LoVo (cell line): Measurements from ENCODE around the gene MSRB1.
"Not testable (repeated sequence)": the region's sequence is repeated elsewhere in the genome, so short reads cannot be mapped to it uniquely, and the experiment has no call there.

Source experiments
- DNase-seq: peaks from one replicate; pipeline ENCODE4 v3.0.0-alpha.2; 2016; ENCODE audit warnings: low spot score

Gene MSRB1

DNA sequence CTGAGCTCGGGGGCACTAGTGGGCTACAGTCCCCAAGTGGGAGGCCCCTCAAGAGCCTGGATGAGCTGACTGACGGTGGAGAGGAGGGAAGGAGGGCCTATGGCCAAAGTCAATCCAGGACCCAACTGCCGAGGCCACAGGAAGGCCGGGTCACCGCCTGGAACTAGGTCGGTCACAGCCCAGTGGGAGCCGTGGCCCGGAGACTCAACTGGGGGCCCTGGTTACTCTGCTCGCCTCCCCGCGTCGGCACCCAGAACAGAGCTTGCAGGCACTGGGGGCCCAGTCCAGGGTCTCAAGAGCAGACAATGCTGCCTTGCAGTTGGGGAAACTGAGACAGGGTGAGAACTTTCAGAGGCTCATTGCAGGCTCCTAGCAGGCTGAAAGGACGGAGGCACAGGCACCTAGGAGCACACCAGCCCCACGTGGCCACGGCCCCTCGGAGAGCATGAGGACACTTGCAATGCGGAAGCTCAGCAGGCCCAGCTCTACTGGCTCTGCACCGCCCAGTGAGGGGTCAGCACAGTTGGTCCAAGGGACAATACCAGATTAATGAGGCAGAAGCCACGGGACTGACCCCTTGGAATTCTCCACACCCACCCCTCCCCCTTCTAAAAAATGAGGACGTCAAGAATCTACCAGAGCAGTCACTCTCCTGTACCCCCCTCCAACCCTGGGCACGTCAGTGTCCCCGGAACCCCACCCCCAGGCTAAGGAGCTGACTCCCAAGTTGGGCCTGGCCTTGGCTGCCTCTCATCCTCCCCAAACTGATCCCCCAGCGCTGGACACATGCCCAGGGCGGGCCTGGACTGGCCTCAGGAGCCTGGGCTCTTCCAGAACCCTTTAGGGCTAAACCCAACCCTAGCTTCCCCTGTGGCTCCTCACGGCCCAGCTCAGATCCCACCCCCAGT, 27.0 kb downstream of the MSRB1 start:
- DNase-seq = no peak

GRCh38 chr16:1914988-1915387, 28.0 kb downstream of the MSRB1 start:
- DNase-seq = no peak

DNA sequence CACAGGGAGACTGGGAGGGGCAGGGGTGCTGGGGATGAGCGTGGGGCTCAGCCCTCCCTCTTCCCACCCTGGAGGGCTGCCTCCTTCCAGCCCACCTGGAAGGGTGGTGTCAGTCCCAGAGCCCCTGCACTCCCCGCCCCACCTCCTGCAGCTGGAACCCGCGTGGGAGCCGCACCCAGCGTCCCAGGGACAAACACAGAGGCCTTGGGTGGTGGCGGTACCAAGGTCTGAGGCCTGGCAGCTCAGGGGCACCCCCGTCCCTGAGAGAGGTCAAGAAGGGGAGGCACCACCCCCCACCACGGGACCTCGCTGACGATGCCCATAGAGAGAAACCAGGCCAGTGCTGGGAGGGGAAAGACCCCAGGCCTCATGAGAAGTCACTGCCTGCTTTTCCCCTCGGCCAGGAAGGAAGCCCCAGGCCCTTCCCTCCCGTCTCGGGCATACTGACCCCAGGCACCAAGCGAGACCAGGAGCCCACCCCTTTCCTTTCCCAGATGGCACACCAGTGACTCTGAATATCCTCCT, 28.9 kb downstream of the MSRB1 start:
- DNase-seq = no peak

DNA sequence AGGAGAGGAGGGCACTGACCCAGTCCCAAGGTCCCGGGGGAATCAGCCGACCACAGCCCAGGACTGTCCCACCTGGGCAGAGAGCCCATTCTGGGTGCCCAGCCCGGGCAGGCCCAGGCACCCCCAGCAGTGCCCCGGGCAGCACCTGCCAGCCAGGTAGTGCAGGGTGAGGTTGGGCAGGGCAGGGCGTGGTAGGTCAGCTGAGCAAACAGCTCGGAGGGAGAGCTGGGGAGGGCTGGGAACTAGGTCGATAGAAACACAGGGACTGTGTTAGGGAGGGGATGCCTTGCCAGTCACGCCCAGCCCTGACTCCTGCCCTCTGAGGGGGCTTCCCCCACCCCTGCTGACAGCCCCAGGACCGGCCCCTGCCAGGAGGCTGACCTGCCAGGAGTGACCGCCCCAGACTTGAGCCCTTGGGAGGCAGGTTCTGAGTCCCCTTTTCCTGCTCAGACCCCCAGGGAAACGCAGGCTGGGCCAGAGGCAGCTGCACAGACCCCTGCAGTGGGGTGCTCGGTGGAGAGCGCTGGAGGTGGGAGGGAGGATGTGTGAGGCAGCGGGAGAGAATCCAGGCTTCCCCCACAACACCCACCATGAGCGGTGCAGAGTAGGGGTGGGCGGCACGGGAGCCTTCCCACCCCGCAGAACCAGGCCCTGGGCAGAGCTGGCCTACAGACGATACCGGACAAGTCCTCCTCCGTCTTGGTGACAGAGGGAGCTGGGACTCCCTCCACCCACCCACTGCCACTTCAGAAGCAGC, 29.5 kb downstream of the MSRB1 start:
- peak; percentile 73 for DNase-seq

DNA sequence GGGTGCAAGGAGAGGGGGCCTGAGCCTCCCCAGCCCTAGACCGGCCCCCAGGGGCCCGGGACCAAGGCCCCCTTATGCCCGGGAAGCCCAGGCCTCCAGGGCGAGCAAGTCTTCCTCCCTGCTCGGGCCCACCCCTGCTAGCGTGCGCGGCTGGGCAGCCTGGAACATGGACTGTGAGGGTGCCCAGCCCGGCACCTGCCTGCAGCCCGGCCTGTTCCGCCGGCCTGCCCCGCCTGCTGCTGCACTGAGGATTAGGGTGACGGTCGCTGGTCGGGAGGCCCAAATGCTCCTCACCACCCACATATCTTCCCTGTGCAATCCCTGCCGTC, 30.8 kb downstream of the MSRB1 start:
- DNase-seq = no peak

GRCh38 chr16:1911467-1912214, 31.4 kb downstream of the MSRB1 start:
- no peak for DNase-seq

- no peak for DNase-seq
Observed at GRCh38 chr16:1909561-1910231, 33.3 kb downstream of the MSRB1 start.

- DNase-seq = no peak
Observed at GRCh38 chr16:1908983-1909382, 34.0 kb downstream of the MSRB1 start.

- DNase-seq = no peak
Observed at GRCh38 chr16:1908184-1908583, 34.8 kb downstream of the MSRB1 start.

DNA sequence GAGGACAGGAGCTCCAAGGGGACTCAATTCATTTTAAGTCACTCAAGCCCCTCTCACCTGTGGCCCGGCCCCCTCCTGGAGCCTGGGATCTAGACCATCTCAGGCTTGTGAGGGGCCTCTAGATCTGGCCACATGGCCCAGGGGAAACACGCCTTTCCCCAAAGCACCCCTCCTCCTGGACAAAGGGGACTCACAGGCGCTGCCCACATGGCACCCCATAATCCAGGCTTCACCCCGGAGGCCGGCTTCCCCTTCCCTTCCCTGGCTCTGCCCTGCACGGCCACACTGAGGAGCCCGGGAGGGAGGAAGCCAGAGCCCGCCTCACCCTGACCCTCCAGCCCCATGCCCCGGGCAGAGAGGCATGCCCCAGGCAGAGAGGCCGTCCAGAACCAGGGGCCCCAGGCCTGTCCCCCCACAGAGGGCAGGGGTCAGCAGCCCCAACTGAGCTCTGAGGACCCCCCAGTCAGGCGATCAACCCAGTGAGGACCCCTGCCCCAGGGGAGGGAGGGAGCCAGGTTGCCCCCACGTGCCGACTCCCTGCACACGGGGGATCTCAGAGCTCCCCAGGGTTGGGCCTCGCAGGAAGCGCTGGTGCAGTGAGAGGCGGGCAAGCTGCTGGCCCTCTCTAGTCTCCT, 35.7 kb downstream of the MSRB1 start:
- no peak for DNase-seq

DNA sequence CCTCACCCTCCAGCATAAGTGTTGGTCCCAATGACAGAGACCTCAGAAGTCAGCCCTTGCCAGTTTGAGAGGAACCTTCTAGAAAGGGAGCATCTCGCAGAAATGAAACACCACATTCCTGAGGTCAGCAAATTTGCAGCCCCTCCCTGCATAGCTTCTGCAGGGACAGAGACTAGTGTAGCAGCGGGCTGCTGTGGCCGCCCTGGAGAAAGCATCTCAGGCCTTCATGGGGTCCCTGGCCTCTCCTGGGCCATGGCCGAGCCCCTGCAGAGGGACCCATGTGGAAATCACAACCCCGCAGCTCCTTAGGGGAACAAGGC, 36.2 kb downstream of the MSRB1 start:
- DNase-seq = no peak

DNA sequence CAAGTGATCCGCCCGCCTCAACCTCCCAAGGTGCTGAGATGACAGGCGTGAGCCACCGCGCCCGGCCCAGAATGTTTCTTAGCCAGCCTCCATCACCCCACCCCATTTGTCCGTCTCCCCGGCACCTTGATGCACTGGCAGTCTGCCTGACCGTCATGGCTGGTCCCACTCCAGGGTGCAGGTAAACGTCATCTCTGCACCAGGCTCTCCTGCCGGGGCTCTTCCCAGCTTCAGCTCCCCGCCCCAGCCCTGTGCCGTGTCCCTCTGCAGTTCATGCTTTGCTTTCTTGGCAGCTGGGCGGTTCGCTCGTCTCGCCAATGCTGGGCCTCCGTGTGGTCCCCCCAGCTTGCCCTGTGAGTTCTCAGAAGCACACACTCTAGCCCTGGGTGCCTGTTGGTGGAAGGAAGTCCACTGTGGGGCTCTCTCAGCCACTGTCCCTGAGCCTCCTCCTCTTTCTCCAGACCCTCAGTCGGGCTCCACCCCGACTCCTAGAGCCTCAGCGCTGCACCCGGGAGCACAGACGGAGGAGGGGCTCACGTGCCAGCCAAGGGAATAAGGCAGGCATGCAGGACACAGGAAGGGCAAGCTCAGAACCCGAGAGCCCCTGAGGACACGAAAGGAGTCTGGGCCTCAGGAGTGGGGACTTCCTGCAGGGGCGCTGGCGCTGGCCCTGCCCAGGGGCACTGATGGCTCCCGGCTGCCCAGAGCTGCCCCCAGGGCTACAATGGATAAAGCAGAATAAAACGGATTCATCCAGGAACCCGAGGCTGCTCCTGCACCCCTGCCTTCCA, 36.7 kb downstream of the MSRB1 start:
- DNase-seq = no peak

- no peak for DNase-seq
Observed at GRCh38 chr16:1903845-1904840, 38.9 kb downstream of the MSRB1 start.

GRCh38 chr16:1903220-1903574, 39.8 kb downstream of the MSRB1 start:
- DNase-seq = no peak

DNA sequence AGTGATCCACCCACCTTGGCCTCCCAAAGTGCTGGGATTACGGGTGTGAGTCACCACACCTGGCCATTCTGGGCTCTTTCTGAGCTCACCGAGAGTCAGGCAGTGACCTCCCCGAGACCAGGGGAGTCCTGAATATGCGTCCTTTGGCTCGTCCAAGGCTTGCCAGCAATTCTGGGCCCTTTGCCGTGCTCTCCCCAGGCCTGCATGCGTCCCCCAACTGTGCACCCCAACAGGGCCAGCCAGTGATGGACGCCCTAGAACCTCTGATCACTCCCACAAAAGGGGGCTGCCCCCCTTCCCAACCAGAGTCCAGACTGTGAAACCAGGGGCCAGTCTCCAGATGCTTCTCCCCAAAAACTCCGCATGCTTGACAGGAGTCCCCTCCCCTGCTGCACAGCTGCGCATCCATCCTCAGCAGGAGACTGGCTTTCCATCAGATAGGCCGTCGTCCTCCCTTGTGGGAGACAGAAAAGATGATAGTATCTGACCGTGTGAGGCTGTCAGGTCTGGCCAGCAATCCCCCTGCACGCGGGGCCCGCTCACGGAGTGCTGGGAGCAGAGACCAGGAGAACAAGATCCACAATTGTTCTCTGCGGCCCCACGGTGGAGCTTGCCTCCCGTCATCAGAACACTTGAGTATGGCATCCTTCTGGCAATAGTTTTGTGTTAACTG, 40.3 kb downstream of the MSRB1 start:
- no peak for DNase-seq

DNA sequence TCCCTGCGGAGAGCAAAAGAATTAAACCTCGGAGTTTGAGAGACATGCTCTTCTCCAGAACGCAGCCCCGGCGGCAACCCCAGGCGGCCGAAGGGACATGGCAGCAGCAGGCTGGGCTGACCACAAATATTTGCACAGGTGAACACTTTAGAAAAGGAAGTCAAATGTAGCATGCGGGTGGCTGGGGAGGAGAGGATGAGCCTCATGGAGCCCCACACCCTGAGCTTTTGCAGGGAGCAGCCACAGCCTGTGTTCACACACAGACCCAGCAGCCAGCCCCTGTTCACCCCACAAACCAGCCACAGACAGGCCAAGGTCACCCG, 42.6 kb downstream of the MSRB1 start:
- no peak for DNase-seq

DNA sequence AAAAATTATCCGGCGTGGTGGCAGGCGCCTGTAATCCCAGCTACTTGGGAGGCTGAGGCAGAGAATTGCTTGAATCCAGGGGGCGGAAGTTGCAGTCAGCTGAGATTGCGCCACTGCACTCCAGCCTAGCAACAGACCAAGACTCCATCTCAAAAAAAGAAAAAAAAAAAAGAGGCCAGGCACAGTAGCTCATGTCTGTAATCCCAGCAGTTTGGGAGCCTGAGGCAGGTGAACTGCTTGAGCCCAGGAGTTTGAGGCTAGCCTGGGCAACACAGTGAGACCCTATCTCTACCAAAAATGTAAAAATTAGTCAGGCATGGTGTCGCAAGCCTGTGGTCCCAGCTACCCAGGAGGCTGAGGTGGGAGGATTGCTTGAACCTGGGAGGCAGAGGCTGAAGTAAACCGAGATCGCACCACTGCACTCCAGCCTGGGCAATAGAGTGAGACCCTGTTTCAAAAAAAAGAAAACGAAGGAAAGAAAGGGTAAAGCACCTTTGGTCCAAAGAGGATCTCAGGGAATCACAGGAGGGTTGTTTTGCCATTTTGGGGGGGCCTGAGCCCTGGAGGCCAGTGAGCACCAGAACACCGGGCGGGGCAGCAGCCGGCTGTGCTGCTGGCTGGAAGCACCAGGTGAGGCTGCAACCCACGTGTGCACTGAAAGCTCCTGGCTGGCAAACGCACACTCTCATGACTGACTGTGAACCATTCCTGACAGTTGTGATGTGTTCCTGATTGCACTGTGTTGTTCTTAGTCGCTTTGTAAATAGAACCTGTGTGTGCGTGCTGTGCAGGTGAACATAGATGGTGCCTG, 43.2 kb downstream of the MSRB1 start:
- DNase-seq = no peak

GRCh38 chr16:1897692-1898091, 45.3 kb downstream of the MSRB1 start:
- not testable (repeated sequence) for DNase-seq
